Endothelial cell of umbilical vein (primary cell): ENCODE results near the gene TCP10L. TPM values are rescaled to one million over a fixed set of nuclear protein-coding genes. Genes with fewer than 3 reads are reported as not detected.

Experiments used
- BruUV-seq: library from RNA; stranded (reverse); fragments of 400-500 nt; replicated peaks from 2 replicates; lab custom pipeline; 2021; lab: Mats Ljungman, UMichigan
- CTCF ChIA-PET: fragments of 300-600, 350-600 bp; sonication (Branson Sonifier 250); formaldehyde crosslinking; loops from one replicate; lab custom pipeline; 2021; ENCODE audit warnings: antibody characterized with exemption, inconsistent platforms; lab: Charles Lee
- POLR2A ChIA-PET: fragments of 300-600, 350-600 bp; sonication (Branson Sonifier 250); formaldehyde crosslinking; loops from one replicate; lab custom pipeline; 2021; ENCODE audit warnings: antibody characterized with exemption, inconsistent platforms; lab: Charles Lee
- DNase-seq: peaks from one replicate; pipeline ENCODE4 v3.0.0-alpha.2; 2011; ENCODE audit warnings: low read depth, low spot score
- FAIRE-seq: peaks from 2 replicates; lab custom pipeline; 2011; peaks lifted over from hg19 to GRCh38; lab: Jason Lieb, UNC
- H2AFZ ChIP-seq: 2 replicates; pipeline ENCODE4 v1.6.0; 2012; ENCODE audit warnings: low read depth, low read length, control low read depth, inconsistent platforms
- H3K27ac ChIP-seq: 2 replicates; pipeline ENCODE4 v1.5.1; 2011; ENCODE audit warnings: low read depth, mild to moderate bottlenecking, control low read depth, low read length, moderate library complexity; ENCODE audit not compliant: insufficient read depth
- H3K27me3 ChIP-seq, 2 experiments: 2 replicates each; pipeline versions ENCODE4 v1.6.0 to v1.6.1; 2011; ENCODE audit warnings: low read length in 2 of 2, mixed read lengths in 1 of 2; ENCODE audit not compliant: control insufficient read depth in 2 of 2, insufficient read depth in 2 of 2
- H3K36me3 ChIP-seq, 2 experiments: 2 replicates in 1 of 2; 3 replicates in 1 of 2; pipeline ENCODE4 v1.5.1; 2011; ENCODE audit warnings: low read length in 2 of 2, mild to moderate bottlenecking in 1 of 2, moderate library complexity in 1 of 2; ENCODE audit not compliant: control insufficient read depth in 2 of 2, insufficient read depth in 2 of 2; ENCODE audit errors: extremely low read depth in 1 of 2
- H3K4me1 ChIP-seq: 3 replicates; pipeline ENCODE4 v1.5.1; 2011; ENCODE audit warnings: mild to moderate bottlenecking, low read length; ENCODE audit not compliant: control insufficient read depth, insufficient read depth; ENCODE audit errors: extremely low read depth
- H3K4me2 ChIP-seq: 2 replicates; pipeline ENCODE4 v1.6.1; 2011; ENCODE audit warnings: low read length, control low read depth, mixed read lengths; ENCODE audit not compliant: insufficient read depth
- H3K4me3 ChIP-seq, 3 experiments: fragments of 200-600 bp in 1 of 3; sonication (generic), shearing (Covaris generic) in 1 of 3; replicated peaks in 1 of 3; 2 replicates each; pipeline ENCODE4 v1.5.1; 2011 to 2016; ENCODE audit warnings: control low read depth in 3 of 3, low read length in 3 of 3, mild to moderate bottlenecking in 2 of 3, inconsistent platforms in 1 of 3, low read depth in 1 of 3, moderate library complexity in 1 of 3; ENCODE audit not compliant: insufficient read depth in 1 of 3
- H3K79me2 ChIP-seq: 2 replicates; pipeline ENCODE4 v1.6.0; 2012; ENCODE audit warnings: low read length, inconsistent platforms; ENCODE audit not compliant: control insufficient read depth, insufficient read depth
- H3K9ac ChIP-seq: replicated peaks from 2 replicates; pipeline ENCODE3; 2011; ENCODE audit warnings: low read length, control low read depth; ENCODE audit not compliant: insufficient read depth; ENCODE audit errors: extremely low read depth
- H3K9me1 ChIP-seq: replicated peaks from 3 replicates; pipeline ENCODE4 v1.6.0; 2011; ENCODE audit warnings: mild to moderate bottlenecking, low read length; ENCODE audit not compliant: control insufficient read depth, insufficient read depth; ENCODE audit errors: extremely low read depth
- H3K9me3 ChIP-seq: replicated peaks from 2 replicates; pipeline ENCODE4 v1.5.1; 2012; ENCODE audit warnings: low read length, inconsistent platforms; ENCODE audit not compliant: control insufficient read depth, insufficient read depth
- H4K20me1 ChIP-seq: replicated peaks from 2 replicates; pipeline ENCODE3; 2011; ENCODE audit warnings: mild to moderate bottlenecking, low read length; ENCODE audit not compliant: control insufficient read depth, insufficient read depth; ENCODE audit errors: extremely low read depth
- EZH2 ChIP-seq: IDR thresholded peaks from 2 replicates; pipeline ENCODE4 v1.6.1; 2012; ENCODE audit warnings: borderline replicate concordance, low read depth, mild to moderate bottlenecking, moderate library complexity, low read length, inconsistent platforms; ENCODE audit not compliant: severe bottlenecking
- FOS ChIP-seq: IDR thresholded peaks from 2 replicates; pipeline ENCODE4 v1.6.1; 2011; ENCODE audit warnings: mild to moderate bottlenecking, low read length, moderate library complexity, borderline replicate concordance; ENCODE audit not compliant: insufficient read depth
- GATA2 ChIP-seq: IDR thresholded peaks from 2 replicates; pipeline ENCODE4 v1.7.0; 2011; ENCODE audit warnings: low read depth, mild to moderate bottlenecking, moderate library complexity, mixed read lengths, low read length; ENCODE audit not compliant: insufficient read length, insufficient read depth
- JUN ChIP-seq: IDR thresholded peaks from 2 replicates; pipeline ENCODE4 v1.6.1; 2011; ENCODE audit warnings: borderline replicate concordance, low read depth; ENCODE audit not compliant: insufficient read length, insufficient read depth
- MYC ChIP-seq: IDR thresholded peaks from one replicate; pipeline ENCODE4 v1.6.1; 2011; ENCODE audit warnings: mild to moderate bottlenecking, low read depth, low read length
- POLR2A ChIP-seq: IDR thresholded peaks from 2 replicates; pipeline ENCODE4 v1.6.1; 2012; ENCODE audit warnings: low read depth, mild to moderate bottlenecking, control low read depth, low read length
- POLR2AphosphoS5 ChIP-seq: IDR thresholded peaks from 2 replicates; pipeline ENCODE4 v1.6.1; 2012; ENCODE audit warnings: low read depth, mild to moderate bottlenecking, control low read depth, low read length, moderate library complexity; ENCODE audit not compliant: insufficient read depth
- dilution Hi-C: fragments of 300-500 bp; cut with MboI; formaldehyde crosslinking; loops from one replicate; pipeline ENCODE4 v1.15.0; 2019; ENCODE audit warnings: low sequenced_read_pairs; ENCODE audit not compliant: extremely low pct_ligation_motif_present
- intact Hi-C: fragments of 100-400 bp; cut with micrococcal nuclease; formaldehyde crosslinking; loops from one replicate; pipeline ENCODE4 v1.10.0; 2022
- polyA plus RNA-seq, 4 experiments: library from polyadenylated mRNA; depleted of rRNA in 3 of 4; stranded (reverse) in 3 of 4; unstranded in 1 of 4; fragments of >200 nt; gene quantifications; 2 replicates each; pipeline versions ENCODE4 v1.2.1 to v1.2.3, GENCODE V29; 2011 to 2012; ENCODE audit warnings: missing spikeins in 1 of 4
- total RNA-seq: library from RNA; stranded (reverse); gene quantifications from 2 replicates; pipeline ENCODE4 v1.2.3, GENCODE V29; 2021
- TF ChIP-seq, protein P1 (sequence below), 2 donors: IDR thresholded peaks; 1 replicate in 1 of 2; 2 replicates in 1 of 2; pipeline ENCODE4 v1.5.1; 2011; ENCODE audit warnings: low read length in 2 of 2, mild to moderate bottlenecking in 2 of 2, moderate library complexity in 2 of 2, control low read depth in 1 of 2, inconsistent platforms in 1 of 2, low read depth in 1 of 2; ENCODE audit not compliant: insufficient read depth in 1 of 2; ENCODE audit errors: extremely low read depth in 1 of 2
- TF ChIP-seq, protein P2 (sequence below): IDR thresholded peaks from 2 replicates; pipeline ENCODE4 v1.6.1; 2011; ENCODE audit not compliant: insufficient read depth, insufficient read length

The TCP10L gene
- total and polyA plus RNA-seq, 2 donors (not counting 3 experiments of a cell fraction or from before 2014, with no cell fraction given): 0.07 TPM; not detected in 1

DNA sequence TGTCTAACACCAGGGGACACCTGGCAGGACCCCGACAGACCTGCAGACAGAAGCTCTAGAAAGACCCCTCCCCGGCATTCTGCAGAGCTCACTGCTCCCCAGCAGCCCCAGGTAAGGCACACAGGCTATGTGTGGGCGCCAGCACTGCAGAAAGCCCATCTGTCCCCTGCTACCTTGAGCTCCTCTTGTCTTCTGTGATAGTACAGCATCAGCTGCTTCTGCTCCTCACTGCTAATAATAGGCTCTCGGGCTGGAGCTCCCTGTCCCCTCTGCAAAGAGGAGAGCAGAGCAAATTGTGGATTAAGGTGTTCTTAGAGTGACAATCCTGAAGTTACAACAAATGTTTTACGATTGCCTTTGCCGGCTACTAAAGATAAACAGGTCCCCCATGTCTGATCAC, 16.8 kb upstream of the TCP10L start:
- Histone ChIP-seq H2AFZ (no peak overlapping the region), H3K4me1 (peaks cover 4% of the 10 kb centered on the region), H3K9me1 (no peaks in the 10 kb centered on the region), H3K79me2 (no peaks in the 10 kb centered on the region), H3K9ac (no peak overlapping the region), H3K4me2 (no peak overlapping the region), H4K20me1 (no peaks in the 10 kb centered on the region), H3K36me3 (peaks cover 13 to 32% of the 10 kb centered on the region in 2 experiments), H3K27me3 (no peaks in the 10 kb centered on the region), H3K27ac (no peak overlapping the region), H3K4me3 (no peak overlapping the region), H3K9me3 (no peaks in the 10 kb centered on the region)
- ChIA-PET CTCF (interaction anchor here (1.3 to 9.7 kb wide), 14 partner anchors 20 to 736 kb away, joined by 6 to 286 read pairs (median 13); partner anchors contain the start of gene EVA1C), POLR2A (interaction anchor here (0.7 kb wide), 1 partner anchor 92 kb away, joined by 3 read pairs; no protein-coding TSS in a partner anchor)
- TF ChIP-seq, protein P1, sequence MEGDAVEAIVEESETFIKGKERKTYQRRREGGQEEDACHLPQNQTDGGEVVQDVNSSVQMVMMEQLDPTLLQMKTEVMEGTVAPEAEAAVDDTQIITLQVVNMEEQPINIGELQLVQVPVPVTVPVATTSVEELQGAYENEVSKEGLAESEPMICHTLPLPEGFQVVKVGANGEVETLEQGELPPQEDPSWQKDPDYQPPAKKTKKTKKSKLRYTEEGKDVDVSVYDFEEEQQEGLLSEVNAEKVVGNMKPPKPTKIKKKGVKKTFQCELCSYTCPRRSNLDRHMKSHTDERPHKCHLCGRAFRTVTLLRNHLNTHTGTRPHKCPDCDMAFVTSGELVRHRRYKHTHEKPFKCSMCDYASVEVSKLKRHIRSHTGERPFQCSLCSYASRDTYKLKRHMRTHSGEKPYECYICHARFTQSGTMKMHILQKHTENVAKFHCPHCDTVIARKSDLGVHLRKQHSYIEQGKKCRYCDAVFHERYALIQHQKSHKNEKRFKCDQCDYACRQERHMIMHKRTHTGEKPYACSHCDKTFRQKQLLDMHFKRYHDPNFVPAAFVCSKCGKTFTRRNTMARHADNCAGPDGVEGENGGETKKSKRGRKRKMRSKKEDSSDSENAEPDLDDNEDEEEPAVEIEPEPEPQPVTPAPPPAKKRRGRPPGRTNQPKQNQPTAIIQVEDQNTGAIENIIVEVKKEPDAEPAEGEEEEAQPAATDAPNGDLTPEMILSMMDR (IDR thresholded peaks at IDR 0.05; ENCODE audit: extremely low read depth in 1 of 2, insufficient read depth in 1 of 2, low read depth in 1 of 2, low read length in 2 of 2): no peak
- TF ChIP-seq FOS (no peak), POLR2A (no peak), GATA2 (no peak), JUN (no peak)
- dilution Hi-C loops: no loop called here
- intact Hi-C loops: loop anchor here (5.0 kb wide), 2 partner anchors 295 to 815 kb away; no protein-coding TSS in a partner anchor
- no TSS peak for BruUV-seq
- DNase-seq (no peak), FAIRE-seq (no peak)

DNA sequence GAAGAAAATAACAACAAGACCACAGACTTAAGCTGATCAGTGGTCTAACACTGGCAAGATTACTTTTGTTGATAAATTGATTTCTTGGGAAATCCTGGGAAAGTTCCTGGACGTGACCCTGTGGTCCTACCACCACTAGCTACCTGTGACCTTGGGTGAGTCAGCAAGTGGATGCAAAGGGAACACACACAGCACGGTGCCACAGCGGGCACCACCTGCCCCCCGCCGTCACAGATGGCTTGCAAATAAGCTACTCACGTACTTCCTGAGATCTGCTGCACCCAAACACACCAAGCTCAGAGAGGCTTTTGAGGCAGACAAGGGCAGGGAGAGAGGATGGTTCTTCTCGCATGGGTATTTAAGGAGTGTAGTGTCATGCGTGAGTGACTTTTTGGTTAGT, 14.2 kb upstream of the TCP10L start:
- intact Hi-C loops (no loop called here), dilution Hi-C loops (no loop called here)
- H4K20me1 ChIP-seq: no peaks in the 10 kb centered on the region
- DNase-seq: no peak
- H2AFZ ChIP-seq: no peak overlapping the region
- peaks cover 9 to 22% of the 10 kb centered on the region in 2 experiments for H3K36me3 ChIP-seq
- H3K79me2 ChIP-seq: no peaks in the 10 kb centered on the region
- peaks cover 9% of the 10 kb centered on the region for H3K4me1 ChIP-seq
- no peaks in the 10 kb centered on the region for H3K9me1 ChIP-seq
- no peak overlapping the region for H3K27ac ChIP-seq
- no peak overlapping the region for H3K4me3 ChIP-seq
- CTCF ChIA-PET: interaction anchor here (1.0 to 9.7 kb wide), 5 partner anchors 22 to 205 kb away, joined by 3 to 286 read pairs (median 29); partner anchors contain the start of gene EVA1C
- no peaks in the 10 kb centered on the region for H3K9me3 ChIP-seq
- POLR2A ChIA-PET: no interaction called here
- H3K9ac ChIP-seq: no peak overlapping the region
- H3K4me2 ChIP-seq: no peak overlapping the region
- TF ChIP-seq GATA2 (no peak), JUN (no peak), EZH2 (no peak), MYC (no peak), FOS (no peak), POLR2AphosphoS5 (no peak), POLR2A (no peak)
- TF ChIP-seq, protein P2, sequence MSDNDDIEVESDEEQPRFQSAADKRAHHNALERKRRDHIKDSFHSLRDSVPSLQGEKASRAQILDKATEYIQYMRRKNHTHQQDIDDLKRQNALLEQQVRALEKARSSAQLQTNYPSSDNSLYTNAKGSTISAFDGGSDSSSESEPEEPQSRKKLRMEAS: no peak
- TF ChIP-seq, protein P1 (IDR thresholded peaks at IDR 0.05; ENCODE audit: extremely low read depth in 1 of 2, insufficient read depth in 1 of 2, low read depth in 1 of 2, low read length in 2 of 2): no peak
- no peaks in the 10 kb centered on the region for H3K27me3 ChIP-seq
- no TSS peak for BruUV-seq
- no peak for FAIRE-seq
